A549 (cell line): ENCODE data around the gene CHRNA10. TPM values are rescaled to one million over a fixed set of nuclear protein-coding genes. Genes with fewer than 3 reads are reported as not detected.

Experiments used
- ATAC-seq, 2 experiments: fragments of 200-7000 bp in 1 of 2; fragments of >200 bp in 1 of 2; cut with Nextera tagmentation in 1 of 2; cut with Tn5 transposase in 1 of 2; 3 replicates each; pipeline versions ENCODE4 v1.8.0 to v1.9.1; 2018 to 2020; ENCODE audit warnings: mild to moderate bottlenecking in 1 of 2, moderate library complexity in 1 of 2
- CTCF ChIA-PET: fragments of 300-600 bp; sonication (Branson Sonifier 250); formaldehyde crosslinking; extraction: SDS; loops from one replicate; lab custom pipeline; 2021; ENCODE audit warnings: antibody characterized with exemption, inconsistent platforms; lab: Yijun Ruan, JAX
- POLR2A ChIA-PET: fragments of 350-600 bp; formaldehyde crosslinking; extraction: SDS; loops from one replicate; lab custom pipeline; 2021; ENCODE audit warnings: antibody characterized with exemption, inconsistent platforms; lab: Yijun Ruan, JAX
- DNase-seq, 2 experiments: peaks; one replicate each; pipeline versions ENCODE4 v3.0.0 to v3.0.0-alpha.2; 2011 to 2016; ENCODE audit warnings: low read depth in 1 of 2, low spot score in 1 of 2
- FAIRE-seq: peaks from 2 replicates; lab custom pipeline; 2011; peaks lifted over from hg19 to GRCh38; lab: Jason Lieb, UNC
- H3K27ac ChIP-seq, 2 experiments: fragments of >200 bp; sonication (Bioruptor Twin); formaldehyde crosslinking; 3 replicates each; pipeline ENCODE4 v1.5.1; 2016 to 2017
- H3K4me1 ChIP-seq: fragments of >200 bp; sonication (Bioruptor Twin); formaldehyde crosslinking; 3 replicates; pipeline ENCODE4 v1.6.1; 2016
- H3K4me2 ChIP-seq: fragments of >200 bp; sonication (Bioruptor Twin); formaldehyde crosslinking; 3 replicates; pipeline ENCODE4 v1.6.1; 2016
- H3K4me3 ChIP-seq: fragments of >200 bp; sonication (Bioruptor Twin); formaldehyde crosslinking; 3 replicates; pipeline ENCODE4 v1.5.1; 2016
- H3K9me3 ChIP-seq: fragments of >200 bp; sonication (Bioruptor Twin); formaldehyde crosslinking; 3 replicates; pipeline ENCODE4 v1.6.1; 2016
- CBX8 ChIP-seq: fragments of 200-600 bp; sonication (generic); IDR thresholded peaks from 2 replicates; pipeline ENCODE4 v1.6.1; 2016
- CHD2 ChIP-seq: fragments of 150-350 bp; IDR thresholded peaks from 2 replicates; pipeline ENCODE4 v1.6.1; 2014; ENCODE audit warnings: low read length; ENCODE audit not compliant: partially characterized antibody
- EHF ChIP-seq: fragments of 250-450 bp; sonication (Bioruptor Pico); IDR thresholded peaks from 2 replicates; pipeline ENCODE4 v1.5.0; 2020; ENCODE audit warnings: mild to moderate bottlenecking
- EHMT2 ChIP-seq: fragments of 200-600 bp; sonication (generic); IDR thresholded peaks from 2 replicates; pipeline ENCODE4 v1.6.1; 2016; ENCODE audit warnings: antibody characterized with exemption, low read depth, mild to moderate bottlenecking, moderate library complexity
- FOSL2 ChIP-seq, 2 experiments: fragments of 450-650 bp in 1 of 2; fragments of >200 bp in 1 of 2; sonication (Bioruptor Twin) in 1 of 2; formaldehyde crosslinking; IDR thresholded peaks; 2 replicates each; pipeline versions ENCODE4 v1.5.0 to v1.6.1; 2016 to 2020; ENCODE audit warnings: mild to moderate bottlenecking in 1 of 2, moderate library complexity in 1 of 2
- HDAC2 ChIP-seq: fragments of 200-600 bp; sonication (generic); IDR thresholded peaks from 2 replicates; pipeline ENCODE4 v1.6.1; 2016
- HEYL ChIP-seq: fragments of 250-450 bp; sonication (Bioruptor Pico); IDR thresholded peaks from 2 replicates; pipeline ENCODE4 v1.8.0; 2021; ENCODE audit warnings: mild to moderate bottlenecking, moderate library complexity
- HOXB13 ChIP-seq: fragments of 250-450 bp; sonication (Bioruptor Pico); IDR thresholded peaks from 2 replicates; pipeline ENCODE4 v1.5.0; 2020; ENCODE audit warnings: low read depth, mild to moderate bottlenecking, moderate library complexity
- HOXB5 ChIP-seq: fragments of 250-450 bp; sonication (Bioruptor Pico); IDR thresholded peaks from 2 replicates; pipeline ENCODE4 v1.5.0; 2020; ENCODE audit warnings: mild to moderate bottlenecking, moderate library complexity
- JUN ChIP-seq, 2 experiments: fragments of >200 bp; sonication (Bioruptor Twin); formaldehyde crosslinking; IDR thresholded peaks; 2 replicates in 1 of 2; 3 replicates in 1 of 2; pipeline ENCODE4 v1.6.1; 2016 to 2017
- KDM1A ChIP-seq: fragments of 200-600 bp; sonication (generic); IDR thresholded peaks from 2 replicates; pipeline ENCODE4 v1.6.1; 2016; ENCODE audit warnings: low read depth, mild to moderate bottlenecking
- KDM5A ChIP-seq: fragments of 200-600 bp; sonication (generic); IDR thresholded peaks from 2 replicates; pipeline ENCODE4 v1.6.1; 2016; ENCODE audit warnings: antibody characterized with exemption, mild to moderate bottlenecking
- MAZ ChIP-seq: fragments of 150-350 bp; IDR thresholded peaks from 2 replicates; pipeline ENCODE4 v1.6.1; 2014; ENCODE audit warnings: antibody characterized with exemption, low read depth, low read length, borderline replicate concordance
- NFE2L2 ChIP-seq: fragments of 150-350 bp; conservative IDR thresholded peaks from 2 replicates; pipeline ENCODE4 v1.6.1; 2014; ENCODE audit warnings: low read length
- NR3C1 ChIP-seq: fragments of >200 bp; sonication (Bioruptor Twin); formaldehyde crosslinking; IDR thresholded peaks from 3 replicates; pipeline ENCODE4 v1.6.1; 2017
- PHF8 ChIP-seq: fragments of 200-600 bp; sonication (generic); IDR thresholded peaks from 2 replicates; pipeline ENCODE4 v1.6.1; 2016; ENCODE audit warnings: low read depth, mild to moderate bottlenecking, antibody characterized with exemption, moderate library complexity, borderline replicate concordance
- SREBF2 ChIP-seq: fragments of 450-650 bp; IDR thresholded peaks from 2 replicates; pipeline ENCODE4 v1.6.1; 2014; ENCODE audit warnings: mild to moderate bottlenecking, moderate library complexity
- ZC3H11A ChIP-seq: fragments of 450-650 bp; IDR thresholded peaks from 2 replicates; pipeline ENCODE4 v1.6.1; 2014; ENCODE audit warnings: antibody characterized with exemption, mild to moderate bottlenecking
- ZFP36 ChIP-seq: fragments of 450-650 bp; IDR thresholded peaks from 2 replicates; pipeline ENCODE4 v1.6.1; 2014; ENCODE audit warnings: borderline replicate concordance; ENCODE audit not compliant: partially characterized antibody
- WGBS: methylation state at CpG from one replicate; pipeline ENCODE4 v1.1.6; 2017; ENCODE audit errors: missing lambda C conversion rate; 5-methylcytosine and 5-hydroxymethylcytosine counted together
- polyA plus RNA-seq, 4 experiments: library from polyadenylated mRNA; depleted of rRNA in 3 of 4; stranded (reverse); fragments of >200 nt; fragmentation: RNase III in 1 of 4; extraction: RNeasy Plus Mini Kit Qiagen cat#74134 plus additional on column Dnase treatment in 1 of 4; gene quantifications; 2 replicates in 3 of 4; 3 replicates in 1 of 4; pipeline ENCODE4 v1.2.3, GENCODE V29; 2011 to 2017
- TF ChIP-seq, protein P1 (sequence below): fragments of 250-450 bp; sonication (Bioruptor Pico); IDR thresholded peaks from 2 replicates; pipeline ENCODE4 v1.5.0; 2020; ENCODE audit warnings: low read depth, mild to moderate bottlenecking, moderate library complexity
- TF ChIP-seq, protein P2 (sequence below): IDR thresholded peaks from 2 replicates; pipeline ENCODE4 v1.6.1; 2012
- TF ChIP-seq, protein P3 (sequence below): fragments of >200 bp; sonication (Bioruptor Twin); formaldehyde crosslinking; IDR thresholded peaks from 3 replicates; pipeline ENCODE4 v1.5.1; 2016
- TF ChIP-seq, protein P4 (sequence below): fragments of 450-650 bp; IDR thresholded peaks from 2 replicates; pipeline ENCODE4 v1.6.1; 2014; ENCODE audit warnings: antibody characterized with exemption

Gene CHRNA10
- polyA plus RNA-seq, 2 of the 4 experiments (the other 2 are of a cell fraction): 0.44 to 0.85 TPM

DNA sequence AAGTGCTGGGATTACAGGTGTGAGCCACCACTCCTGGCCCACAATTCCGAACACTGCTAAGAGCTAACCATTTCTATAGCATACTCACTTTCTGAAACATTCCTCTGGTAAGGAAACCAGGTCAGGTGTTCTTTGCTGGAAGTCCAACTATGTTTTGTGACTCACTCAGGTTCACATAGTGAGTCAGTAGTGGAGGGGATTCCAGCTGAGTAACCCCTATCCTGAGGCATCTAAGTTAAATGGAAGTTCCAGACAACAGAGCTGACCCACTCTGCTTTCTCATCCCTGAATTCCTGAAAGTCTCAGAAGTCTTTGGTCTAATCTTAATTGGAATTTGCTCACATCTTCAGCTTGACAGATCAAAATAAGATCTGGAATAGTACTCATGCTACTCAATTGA is 3.0 kb upstream of the CHRNA10 start:
- ATAC-seq (peak; percentile 14 to 27; a peak in 2 of 6 replicates), DNase-seq (peak in 1 of 2 experiments; percentile 21), FAIRE-seq (no peak)
- TF ChIP-seq EHMT2 (no peak), EHF (CRISPR knock-in tag) (no peak), FOSL2 (IDR thresholded peaks at IDR 0.05) (no peak), FOSL2 (CRISPR knock-in tag; IDR thresholded peaks at IDR 0.05) (peak; percentile 50)
- Histone ChIP-seq H3K4me1 (no peaks in the 10 kb centered on the region), H3K9me3 (no peaks in the 10 kb centered on the region), H3K4me3 (no peak overlapping the region), H3K27ac (no peak overlapping the region), H3K4me2 (no peak overlapping the region)
- WGBS: 85% methylated on average over 1 of the region's 1 CpG
- CTCF ChIA-PET: interaction anchor here (0.7 to 0.9 kb wide), 2 partner anchors 64 to 70 kb away, joined by 3 read pairs; no protein-coding TSS in a partner anchor
- POLR2A ChIA-PET: interaction anchor here (0.7 kb wide), 1 partner anchor 124 kb away, joined by 3 read pairs; the partner anchor contains the start of gene NUP98

DNA sequence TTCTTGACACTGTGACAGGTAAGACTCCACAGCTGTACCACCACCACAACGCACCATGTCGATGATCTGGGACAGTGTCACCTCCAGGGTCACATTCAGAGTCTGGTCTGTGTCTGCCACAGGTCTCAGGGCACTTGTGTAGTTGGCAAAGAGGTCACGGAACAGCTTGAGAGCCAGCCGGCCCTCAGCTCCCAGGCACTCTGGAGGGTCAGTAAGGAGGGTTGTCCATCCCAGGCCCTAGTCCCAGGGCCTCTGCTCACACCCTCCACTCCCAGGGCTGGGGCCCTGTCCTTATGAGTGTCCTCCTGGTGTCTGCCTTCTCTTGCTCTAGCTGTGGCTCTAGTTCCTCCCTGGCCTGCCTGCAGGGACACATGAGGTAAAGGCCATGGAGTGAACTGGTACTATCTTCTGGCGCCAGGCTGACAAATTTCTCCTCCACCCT is 1.4 kb downstream of the CHRNA10 start:
- ChIA-PET CTCF (interaction anchor here (1.0 kb wide), 1 partner anchor 9 kb away, joined by 4 read pairs; no protein-coding TSS in a partner anchor), POLR2A (no interaction called here)
- H3K4me2 ChIP-seq: no peak overlapping the region
- no peaks in the 10 kb centered on the region for H3K9me3 ChIP-seq
- H3K4me3 ChIP-seq: no peak overlapping the region
- ATAC-seq (peak in 1 of 2 experiments; percentile 27; a peak in 3 of 6 replicates), FAIRE-seq (no peak), DNase-seq (no peak)
- H3K27ac ChIP-seq: no peak overlapping the region
- no peaks in the 10 kb centered on the region for H3K4me1 ChIP-seq
- no peak for TF ChIP-seq NFE2L2
- TF ChIP-seq FOSL2 (IDR thresholded peaks at IDR 0.05): no peak
- no peak for TF ChIP-seq FOSL2 (CRISPR knock-in tag; IDR thresholded peaks at IDR 0.05)
- no peak for TF ChIP-seq SREBF2
- TF ChIP-seq NR3C1: no peak
- no peak for TF ChIP-seq HEYL (CRISPR knock-in tag)
- TF ChIP-seq ZFP36: no peak
- TF ChIP-seq, protein P1, sequence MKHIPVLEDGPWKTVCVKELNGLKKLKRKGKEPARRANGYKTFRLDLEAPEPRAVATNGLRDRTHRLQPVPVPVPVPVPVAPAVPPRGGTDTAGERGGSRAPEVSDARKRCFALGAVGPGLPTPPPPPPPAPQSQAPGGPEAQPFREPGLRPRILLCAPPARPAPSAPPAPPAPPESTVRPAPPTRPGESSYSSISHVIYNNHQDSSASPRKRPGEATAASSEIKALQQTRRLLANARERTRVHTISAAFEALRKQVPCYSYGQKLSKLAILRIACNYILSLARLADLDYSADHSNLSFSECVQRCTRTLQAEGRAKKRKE (CRISPR knock-in tag): no peak
- no peak for TF ChIP-seq EHMT2
- no peak for TF ChIP-seq ZC3H11A
- no peak for TF ChIP-seq CBX8
- no peak for TF ChIP-seq HOXB5 (CRISPR knock-in tag)
- TF ChIP-seq MAZ: no peak
- 93% methylated on average over 5 of the region's 5 CpGs for WGBS

DNA sequence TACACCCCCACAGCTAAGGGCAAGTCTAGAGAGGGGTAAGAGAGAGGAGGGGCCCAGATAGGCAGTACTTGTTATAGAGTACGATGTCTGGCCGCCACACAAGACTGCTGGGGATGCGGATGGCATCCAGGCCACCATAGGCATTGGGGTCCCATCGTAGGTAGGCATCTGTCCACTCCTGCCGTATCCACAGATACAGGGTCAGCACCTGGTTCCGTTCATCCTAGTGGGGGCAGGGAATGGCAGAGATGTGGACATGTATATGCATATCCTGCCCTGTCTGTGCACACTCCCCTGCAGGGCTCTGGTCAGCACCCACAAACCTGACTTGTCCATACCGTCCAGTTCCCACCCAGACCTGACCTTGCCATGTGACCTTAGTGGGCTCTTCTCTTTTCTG is 2.1 kb downstream of the CHRNA10 start:
- 98% methylated on average over 7 of the region's 7 CpGs for WGBS
- no peak overlapping the region for H3K27ac ChIP-seq
- no peak for TF ChIP-seq HOXB13 (CRISPR knock-in tag)
- H3K4me3 ChIP-seq: no peak overlapping the region
- ChIA-PET POLR2A (no interaction called here), CTCF (interaction anchor here (0.8 to 1.7 kb wide), 3 partner anchors 10 to 140 kb away, joined by 3 to 7 read pairs (median 4); partner anchors contain the start of gene PGAP2)
- DNase-seq (no peak), ATAC-seq (peak in 1 of 2 experiments; percentile 7; a peak in 1 of 6 replicates), FAIRE-seq (no peak)
- no peaks in the 10 kb centered on the region for H3K9me3 ChIP-seq
- H3K4me1 ChIP-seq: no peaks in the 10 kb centered on the region
- no peak overlapping the region for H3K4me2 ChIP-seq

DNA sequence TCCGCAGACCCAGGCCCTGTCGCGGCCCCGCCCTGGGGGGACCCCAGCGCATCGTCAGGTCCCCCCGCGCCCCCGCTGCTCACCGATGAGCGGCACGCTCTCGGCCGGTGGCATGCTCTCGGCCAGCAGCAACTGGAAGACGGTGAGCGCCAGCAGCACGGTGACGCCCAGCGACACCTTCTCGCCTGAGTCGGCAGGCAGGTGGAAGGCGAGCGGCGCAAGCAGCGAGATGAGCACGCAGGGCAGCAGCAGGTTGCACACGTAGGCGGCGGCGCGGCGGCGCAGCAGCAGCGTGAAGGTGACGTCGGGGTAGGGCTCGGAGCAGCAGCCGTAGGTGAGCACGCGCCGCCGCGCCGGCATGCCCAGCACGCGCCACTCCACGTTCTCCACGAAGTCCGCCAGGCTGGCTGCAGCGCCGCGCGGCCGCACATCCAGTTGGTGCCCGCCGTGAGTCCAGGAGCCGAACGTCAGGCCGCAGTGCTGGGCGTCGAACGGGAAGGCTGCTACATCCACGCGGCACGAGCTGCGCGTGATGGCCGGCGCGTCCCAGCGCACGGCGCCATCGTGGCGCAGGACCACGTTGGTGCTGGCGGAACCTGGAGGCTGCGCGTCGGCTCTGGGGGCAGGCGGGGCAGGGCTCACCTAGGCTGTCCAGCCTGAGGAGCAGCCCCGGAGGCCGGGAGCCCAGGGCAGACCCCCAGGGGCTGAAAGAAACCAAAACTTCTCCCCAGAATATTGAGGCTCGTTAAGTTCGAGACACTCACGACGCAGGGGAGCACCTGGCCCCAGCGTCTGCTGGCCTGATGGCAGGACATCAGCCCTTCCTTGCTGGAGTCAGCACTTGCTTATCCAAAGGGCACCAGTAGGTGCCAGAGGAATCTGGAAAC is 3.8 kb downstream of the CHRNA10 start:
- Histone ChIP-seq H3K4me3 (no peak overlapping the region), H3K27ac (no peak overlapping the region), H3K4me1 (no peaks in the 10 kb centered on the region), H3K9me3 (no peaks in the 10 kb centered on the region), H3K4me2 (no peak overlapping the region)
- WGBS: 96% methylated on average over 74 of the region's 89 CpGs
- DNase-seq: no peak
- POLR2A ChIA-PET: no interaction called here
- no peak for TF ChIP-seq CHD2
- TF ChIP-seq, protein P1 (CRISPR knock-in tag): no peak
- no peak for TF ChIP-seq HDAC2
- no peak for TF ChIP-seq KDM5A
- TF ChIP-seq, protein P2, sequence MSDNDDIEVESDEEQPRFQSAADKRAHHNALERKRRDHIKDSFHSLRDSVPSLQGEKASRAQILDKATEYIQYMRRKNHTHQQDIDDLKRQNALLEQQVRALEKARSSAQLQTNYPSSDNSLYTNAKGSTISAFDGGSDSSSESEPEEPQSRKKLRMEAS: no peak
- TF ChIP-seq JUN (IDR thresholded peaks at IDR 0.05): no peak
- no peak for TF ChIP-seq PHF8
- TF ChIP-seq, protein P3, sequence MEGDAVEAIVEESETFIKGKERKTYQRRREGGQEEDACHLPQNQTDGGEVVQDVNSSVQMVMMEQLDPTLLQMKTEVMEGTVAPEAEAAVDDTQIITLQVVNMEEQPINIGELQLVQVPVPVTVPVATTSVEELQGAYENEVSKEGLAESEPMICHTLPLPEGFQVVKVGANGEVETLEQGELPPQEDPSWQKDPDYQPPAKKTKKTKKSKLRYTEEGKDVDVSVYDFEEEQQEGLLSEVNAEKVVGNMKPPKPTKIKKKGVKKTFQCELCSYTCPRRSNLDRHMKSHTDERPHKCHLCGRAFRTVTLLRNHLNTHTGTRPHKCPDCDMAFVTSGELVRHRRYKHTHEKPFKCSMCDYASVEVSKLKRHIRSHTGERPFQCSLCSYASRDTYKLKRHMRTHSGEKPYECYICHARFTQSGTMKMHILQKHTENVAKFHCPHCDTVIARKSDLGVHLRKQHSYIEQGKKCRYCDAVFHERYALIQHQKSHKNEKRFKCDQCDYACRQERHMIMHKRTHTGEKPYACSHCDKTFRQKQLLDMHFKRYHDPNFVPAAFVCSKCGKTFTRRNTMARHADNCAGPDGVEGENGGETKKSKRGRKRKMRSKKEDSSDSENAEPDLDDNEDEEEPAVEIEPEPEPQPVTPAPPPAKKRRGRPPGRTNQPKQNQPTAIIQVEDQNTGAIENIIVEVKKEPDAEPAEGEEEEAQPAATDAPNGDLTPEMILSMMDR: no peak
- TF ChIP-seq, protein P4, sequence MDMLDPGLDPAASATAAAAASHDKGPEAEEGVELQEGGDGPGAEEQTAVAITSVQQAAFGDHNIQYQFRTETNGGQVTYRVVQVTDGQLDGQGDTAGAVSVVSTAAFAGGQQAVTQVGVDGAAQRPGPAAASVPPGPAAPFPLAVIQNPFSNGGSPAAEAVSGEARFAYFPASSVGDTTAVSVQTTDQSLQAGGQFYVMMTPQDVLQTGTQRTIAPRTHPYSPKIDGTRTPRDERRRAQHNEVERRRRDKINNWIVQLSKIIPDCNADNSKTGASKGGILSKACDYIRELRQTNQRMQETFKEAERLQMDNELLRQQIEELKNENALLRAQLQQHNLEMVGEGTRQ: no peak
- TF ChIP-seq KDM1A: no peak
- ATAC-seq: no peak
- no peak for FAIRE-seq
- CTCF ChIA-PET: interaction anchor here (1.7 kb wide), 1 partner anchor 141 kb away, joined by 7 read pairs; the partner anchor contains the start of gene PGAP2
